ENCODE measurements around the gene FMN1.

- TF ChIP-seq CTCF (IDR thresholded peaks at IDR 0.05; ENCODE audit: low read depth, low read length, poor library complexity, severe bottlenecking) (no peak), EZH2phosphoT487 (IDR thresholded peaks at IDR 0.05; ENCODE audit: borderline replicate concordance, low read length) (no peak)
Observed at GRCh38 chr15:32987067-32987466, 207.4 kb downstream of the FMN1 start.

Data from DOHH2 (cell line).